ENCODE measurements around the gene B9D1.

GRCh38 chr17:19345486-19346350 is 16.8 kb downstream of the B9D1 start:
- TF ChIP-seq CTCF (IDR thresholded peaks at IDR 0.05) (no peak), POLR2A (IDR thresholded peaks at IDR 0.05) (no peak)

Measured in stomach (tissue), 4 donors.